SHP77 (cell line): Measurements from ENCODE around the gene TRPT1.

Experiments used
- DNase-seq, 2 experiments: peaks; one replicate each; lab custom pipeline; 2025; lab: John Stamatoyannopoulos, UW

The TRPT1 gene

GRCh38 chr11:64230171-64230984 is 4.4 kb upstream of the TRPT1 start, which contains the start of gene DNAJC4:
TSS of gene DNAJC4 (plus strand) at chr11:64230548. CDS start at chr11:64230855, 307 bp downstream.
- peak; percentile 93 to 94 for DNase-seq

DNA sequence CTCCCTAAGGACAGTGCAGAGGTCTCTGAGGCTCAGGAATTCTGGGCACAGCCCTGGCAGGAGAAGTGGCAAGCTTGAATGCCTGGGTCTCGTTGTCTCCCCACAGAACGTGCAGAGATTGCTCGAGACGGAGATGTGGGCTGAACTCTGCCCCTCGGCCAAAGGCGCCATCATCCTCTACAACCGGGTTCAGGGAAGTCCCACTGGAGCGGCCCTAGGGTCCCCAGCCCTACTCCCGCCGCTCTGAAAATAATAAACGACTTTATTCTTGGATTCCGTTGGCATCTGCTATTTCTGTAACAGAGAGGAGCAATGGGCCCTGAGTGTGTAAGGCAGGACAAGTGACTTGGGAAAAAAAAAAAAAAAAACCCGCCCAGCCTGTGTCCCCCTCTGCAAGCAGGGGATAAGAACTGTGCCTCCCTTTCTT is 3.8 kb upstream of the TRPT1 start:
- no peak for DNase-seq

DNA sequence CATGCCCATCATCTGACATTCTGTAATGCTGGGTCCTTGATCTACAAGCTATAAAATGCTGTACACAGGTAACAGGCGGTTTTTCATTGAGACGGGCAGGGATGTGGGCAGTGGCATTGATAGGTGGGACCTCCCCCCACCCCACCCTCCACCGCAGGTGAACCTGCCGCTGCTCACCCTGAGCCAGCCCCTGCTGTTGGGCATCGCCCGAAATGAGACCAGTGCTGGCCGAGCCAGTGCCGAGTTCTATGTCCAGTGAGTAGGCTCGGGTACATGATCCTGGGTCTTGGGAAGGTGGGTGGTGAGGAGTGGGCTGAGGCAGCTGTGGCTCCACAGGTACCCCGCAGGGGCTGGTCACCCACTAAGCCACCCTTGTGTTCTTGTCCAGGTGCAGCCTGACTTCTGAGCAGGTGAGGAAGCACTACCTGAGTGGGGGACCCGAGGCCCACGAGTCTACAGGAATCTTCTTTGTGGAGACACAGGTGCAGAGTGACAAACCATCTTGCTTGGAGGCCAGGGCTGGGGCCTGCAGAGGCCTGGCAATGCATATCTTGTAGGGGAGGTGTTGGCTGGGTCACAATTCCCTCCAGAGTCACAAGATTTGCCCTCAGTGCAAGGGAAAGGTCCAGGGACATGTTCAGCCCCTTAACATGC is 3.2 kb upstream of the TRPT1 start:
- DNase-seq = no peak

- DNase-seq = no peak
These were observed 1.5 kb upstream of the TRPT1 start for GRCh38 chr11:64227405-64227956.

- peak; percentile 69 to 83 for DNase-seq
These were observed 593 bp upstream of the TRPT1 start for GRCh38 chr11:64226507-64227051.

DNA sequence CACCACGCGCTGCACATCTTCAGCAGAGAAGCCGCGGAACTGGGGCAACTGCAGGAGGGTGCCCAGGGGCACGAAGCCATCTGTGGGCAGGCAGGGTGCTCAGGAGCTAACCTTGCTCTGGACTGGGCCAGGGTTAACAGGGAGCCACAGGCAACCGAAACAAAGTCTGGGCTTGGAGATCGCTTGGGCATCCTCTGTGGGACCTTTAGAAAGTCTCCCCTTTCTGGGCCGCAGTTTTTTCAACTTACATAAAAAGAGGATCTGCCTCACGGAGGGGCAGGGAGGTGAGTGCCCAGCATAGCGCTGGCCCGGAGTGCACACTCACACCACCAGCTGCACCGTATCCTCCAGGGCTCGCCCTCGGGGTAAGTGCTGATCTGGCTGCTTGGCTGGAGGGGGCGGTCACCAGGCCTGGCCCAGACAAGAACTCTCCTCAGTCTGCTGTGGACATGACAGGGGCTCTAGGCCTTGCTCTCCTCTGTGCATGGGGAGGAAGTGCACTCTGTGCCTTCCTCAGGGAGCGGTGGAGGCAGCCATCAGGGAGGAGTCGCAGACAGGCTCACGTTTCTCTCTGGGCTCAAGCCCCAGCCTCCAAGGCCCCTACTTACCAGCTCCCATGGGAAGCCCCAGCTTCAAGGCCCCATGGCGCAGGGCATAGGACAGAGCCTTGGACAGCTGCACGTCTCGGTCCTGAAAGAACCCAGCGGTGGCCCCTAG is 937 bp downstream of the TRPT1 start:
- no peak for DNase-seq

DNA sequence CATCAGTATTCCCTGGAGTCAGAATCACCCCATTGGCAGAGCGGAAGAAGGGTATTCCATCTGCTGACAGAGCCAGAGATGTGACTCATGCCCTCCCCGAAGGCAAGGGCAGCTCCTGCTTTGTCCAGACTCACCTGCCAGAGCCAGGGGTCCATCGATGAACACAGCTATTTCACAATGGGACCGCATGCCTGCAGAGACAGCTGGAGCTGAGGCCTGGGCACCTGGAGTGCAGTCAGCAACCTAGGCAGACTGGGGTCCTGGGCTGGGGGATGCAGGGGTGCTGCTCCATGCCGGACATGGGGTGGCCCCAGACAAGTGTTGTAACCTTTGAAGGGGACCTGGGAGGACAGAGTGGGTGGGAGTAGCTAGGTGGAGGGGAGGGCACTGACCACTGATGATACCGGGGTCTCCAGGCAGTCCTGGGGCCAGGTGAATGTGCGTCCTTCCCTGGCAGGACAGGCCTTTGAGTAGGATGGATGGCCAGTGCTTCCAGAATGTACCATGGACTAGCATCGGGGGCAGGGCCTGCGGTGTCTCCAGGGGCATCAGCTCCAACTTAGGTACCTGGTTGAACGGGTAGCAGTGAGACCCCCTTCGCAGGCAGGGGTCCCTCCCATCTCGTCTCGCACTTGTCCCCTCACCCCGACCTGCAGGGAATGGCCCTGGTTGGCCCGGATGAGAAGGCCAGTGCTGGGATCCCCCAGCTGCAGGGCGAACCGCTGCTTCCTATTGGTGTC is 1.7 kb downstream of the TRPT1 start:
- DNase-seq = no peak

GRCh38 chr11:64223001-64223651 is 2.9 kb downstream of the TRPT1 start:
- DNase-seq = no peak

DNA sequence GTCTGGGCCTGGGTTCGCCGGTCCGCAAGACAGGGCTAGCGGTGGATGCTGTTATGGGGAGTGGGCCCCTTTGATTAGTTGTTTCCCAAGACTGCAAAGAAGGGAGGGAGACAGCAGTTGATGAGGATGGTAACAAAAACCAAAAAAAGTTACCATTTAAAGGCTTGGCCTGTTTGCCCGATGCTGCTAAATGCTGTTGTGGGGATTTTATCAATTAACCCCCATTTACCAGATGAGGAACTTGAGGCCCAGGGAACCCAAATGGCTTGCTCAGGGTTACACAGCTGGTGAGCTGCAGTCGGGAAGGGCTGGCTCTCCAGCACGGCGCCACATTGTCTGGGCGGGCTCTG is 3.4 kb downstream of the TRPT1 start:
- no peak for DNase-seq

GRCh38 chr11:64220798-64221197 is 5.2 kb downstream of the TRPT1 start:
- no peak for DNase-seq

DNA sequence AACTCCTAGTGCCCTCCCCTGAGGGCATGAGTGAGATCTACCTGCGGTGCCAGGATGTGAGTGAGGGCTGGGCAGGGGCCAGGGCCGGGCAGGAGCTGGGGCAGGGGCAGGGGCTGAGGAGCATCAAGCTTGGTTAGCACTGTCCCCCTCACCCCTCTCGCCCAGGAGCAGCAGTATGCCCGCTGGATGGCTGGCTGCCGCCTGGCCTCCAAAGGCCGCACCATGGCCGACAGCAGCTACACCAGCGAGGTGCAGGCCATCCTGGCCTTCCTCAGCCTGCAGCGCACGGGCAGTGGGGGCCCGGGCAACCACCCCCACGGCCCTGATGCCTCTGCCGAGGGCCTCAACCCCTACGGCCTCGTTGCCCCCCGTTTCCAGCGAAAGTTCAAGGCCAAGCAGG is 5.7 kb downstream of the TRPT1 start:
- DNase-seq = no peak

- DNase-seq = no peak
These were observed 6.2 kb downstream of the TRPT1 start for GRCh38 chr11:64219755-64220154.

GRCh38 chr11:64219354-64219684 is 6.7 kb downstream of the TRPT1 start:
- no peak for DNase-seq

DNA sequence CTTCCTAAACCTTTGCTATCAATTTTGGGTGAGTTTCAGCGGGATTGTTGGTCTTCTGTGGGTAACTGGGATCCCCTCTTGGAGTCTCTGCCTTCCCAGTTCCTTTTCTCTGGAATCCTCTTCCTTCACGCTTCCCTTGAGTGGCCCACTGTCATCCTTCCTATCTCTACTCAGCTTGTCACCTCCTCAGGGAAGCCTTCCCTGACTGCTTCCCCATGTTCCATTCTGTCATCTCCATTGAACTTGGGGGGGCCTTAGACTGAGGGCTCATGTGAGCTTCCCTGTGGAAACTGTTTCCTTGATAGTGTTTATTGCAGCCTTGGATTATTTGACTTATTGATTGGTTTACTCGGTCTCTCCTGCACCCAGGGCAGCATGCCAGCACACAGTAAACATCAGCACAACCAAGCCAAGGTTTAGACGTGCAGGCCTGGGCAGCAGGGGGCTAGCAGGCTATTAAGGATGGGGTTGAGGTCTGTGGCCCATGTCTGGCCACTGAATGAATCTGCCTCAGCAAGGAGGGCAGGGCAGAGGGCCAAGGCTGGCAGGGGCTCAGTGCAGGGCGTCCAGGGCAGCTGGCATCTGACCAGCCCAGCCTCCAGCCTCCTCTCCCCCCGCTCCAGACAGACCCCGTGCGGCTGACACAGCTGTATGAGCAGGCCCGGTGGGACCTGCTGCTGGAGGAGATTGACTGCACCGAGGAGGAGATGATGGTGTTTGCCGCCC is 7.2 kb downstream of the TRPT1 start:
- DNase-seq = no peak

- no peak for DNase-seq
These were observed 9.1 kb downstream of the TRPT1 start for GRCh38 chr11:64216879-64217278.

- no peak for DNase-seq
These were observed 14.7 kb downstream of the TRPT1 start for GRCh38 chr11:64211181-64211872.

GRCh38 chr11:64210301-64211020 is 15.5 kb downstream of the TRPT1 start:
- DNase-seq = no peak

DNA sequence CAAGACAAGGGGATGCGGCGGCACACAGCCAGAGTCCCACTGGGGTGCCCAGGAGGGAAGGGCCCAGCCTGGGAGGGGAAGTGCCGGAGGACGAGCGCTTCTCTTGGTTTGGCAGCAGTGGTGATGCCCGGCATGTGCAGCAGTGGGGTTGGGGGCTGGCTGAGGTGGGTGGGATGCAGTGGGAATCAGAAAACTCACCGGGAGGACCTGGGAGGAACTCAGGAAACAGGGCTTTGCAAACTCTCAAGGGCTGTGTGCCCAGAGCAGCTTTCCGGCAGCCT is 16.5 kb downstream of the TRPT1 start:
- no peak for DNase-seq

GRCh38 chr11:64208796-64209562 is 17.0 kb downstream of the TRPT1 start:
- no peak for DNase-seq
